IPS DF 4.7 (cell line): ENCODE measurements around the gene IGSF22.

ENCODE experiments used
- DNase-seq: peaks from one replicate; pipeline ENCODE4 v3.0.0-alpha.2; 2013; ENCODE audit warnings: low spot score; ENCODE audit errors: extremely low read depth

Gene IGSF22

GRCh38 chr11:18726040-18726439 is at the start of gene IGSF22:
TSS of gene IGSF22 (minus strand) at chr11:18726188. CDS start at chr11:18724236, 1,952 bp downstream.
- DNase-seq = no peak

DNA sequence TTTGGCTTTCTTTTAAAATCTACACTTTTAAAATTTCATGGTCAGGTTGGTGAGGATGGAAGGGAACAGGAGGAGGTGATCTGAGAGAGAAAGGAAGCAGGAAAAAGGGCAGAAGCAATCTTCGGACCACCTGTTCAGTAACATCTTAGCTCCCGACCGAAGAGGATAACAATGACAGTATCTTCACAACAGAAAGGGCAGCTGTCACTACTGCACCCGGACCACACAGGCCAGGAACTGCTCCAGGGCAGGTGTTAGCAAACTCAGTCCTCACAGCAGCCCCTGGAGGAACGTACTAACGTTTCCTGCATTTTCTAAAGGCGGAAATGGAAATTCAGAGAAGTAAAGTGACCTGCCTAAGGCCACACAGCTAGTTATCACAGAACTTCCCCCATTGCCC is 48.8 kb upstream of the IGSF22 start:
- DNase-seq = no peak

GRCh38 chr11:18773681-18774080 is 47.7 kb upstream of the IGSF22 start:
- DNase-seq = no peak

GRCh38 chr11:18773104-18773503 is 47.1 kb upstream of the IGSF22 start:
- DNase-seq = no peak

DNA sequence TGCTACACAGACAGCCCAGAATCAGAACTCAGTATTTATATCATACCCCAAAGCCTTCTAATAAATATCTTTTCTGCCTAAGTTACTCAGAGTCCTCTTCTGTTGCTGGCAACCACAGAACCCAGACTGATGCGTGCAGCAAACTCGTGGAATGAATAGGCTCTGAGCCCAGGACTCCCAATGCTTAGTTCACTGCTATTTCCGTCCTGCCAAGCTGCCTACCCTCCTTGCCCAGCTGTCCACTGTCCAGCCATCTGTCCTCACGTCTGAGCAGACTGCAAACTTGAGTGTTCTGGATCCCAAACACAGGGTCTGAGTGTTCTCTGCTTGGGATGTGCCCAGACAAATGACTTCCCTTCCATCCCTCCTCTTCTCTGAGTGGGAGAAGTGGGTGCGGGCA is 46.2 kb upstream of the IGSF22 start:
- DNase-seq = no peak

- no peak for DNase-seq
These were observed 45.5 kb upstream of the IGSF22 start for GRCh38 chr11:18771266-18772035.

GRCh38 chr11:18770479-18771125 is 44.6 kb upstream of the IGSF22 start:
- no peak for DNase-seq

GRCh38 chr11:18769802-18770456 is 43.9 kb upstream of the IGSF22 start:
- no peak for DNase-seq

DNA sequence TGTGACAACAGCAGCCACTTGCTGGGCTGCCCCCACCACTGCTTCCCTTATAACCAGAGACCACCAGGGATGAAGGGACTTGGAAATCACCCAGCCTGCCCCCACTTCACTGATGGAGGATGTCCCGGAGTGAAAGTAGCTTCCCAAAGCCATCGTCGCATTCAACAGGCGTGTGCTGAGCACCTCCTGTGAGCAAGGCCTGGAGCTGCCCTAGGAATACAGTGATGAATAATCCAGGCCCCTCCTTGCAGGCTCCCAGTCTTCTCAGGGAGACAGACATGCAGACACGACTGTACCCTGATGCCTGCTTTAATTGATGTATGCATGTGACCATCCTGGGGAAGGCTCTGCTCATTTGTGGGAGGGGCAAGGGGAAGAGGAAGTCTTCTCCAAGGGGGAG is 43.0 kb upstream of the IGSF22 start:
- DNase-seq = no peak

DNA sequence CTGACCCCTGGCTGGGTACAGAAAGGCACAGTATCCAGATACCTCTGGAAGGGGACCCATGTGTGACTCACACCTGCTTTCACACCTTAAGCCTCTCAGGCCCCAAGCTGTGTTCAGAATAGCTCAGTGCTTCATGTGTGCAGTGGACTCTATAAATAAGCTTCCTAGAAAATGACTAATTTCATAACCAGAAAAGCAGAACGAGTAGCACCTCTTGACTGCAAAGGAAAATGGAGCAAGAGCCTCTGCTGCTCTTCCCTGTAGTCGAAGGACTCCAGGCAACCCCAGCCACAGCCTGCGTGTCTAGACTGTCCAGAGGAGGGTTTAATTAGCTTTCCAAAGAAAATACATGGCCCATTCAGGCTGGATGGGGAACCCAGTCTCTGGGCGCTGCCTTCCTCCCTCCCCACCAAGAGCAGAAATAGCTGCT is 42.5 kb upstream of the IGSF22 start:
- DNase-seq = no peak

DNA sequence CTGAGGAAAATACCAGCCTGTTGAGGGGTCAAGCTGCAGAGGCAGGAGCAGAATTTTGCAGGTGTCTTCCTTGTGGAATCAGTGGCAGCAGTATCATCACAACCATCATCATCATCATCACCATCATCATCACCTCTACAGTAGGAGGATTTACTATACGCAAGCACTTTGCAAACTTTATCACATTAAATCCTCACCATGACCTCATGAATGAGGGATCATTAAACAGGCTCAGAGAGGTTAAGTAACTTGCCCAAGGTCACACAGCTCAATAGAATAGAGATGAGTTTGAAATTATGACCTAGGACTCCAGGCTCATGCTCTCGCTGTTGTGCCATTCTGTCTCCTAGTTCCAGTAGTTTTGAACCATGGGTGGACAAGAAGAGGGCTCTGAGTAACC is 40.0 kb upstream of the IGSF22 start:
- DNase-seq = no peak

GRCh38 chr11:18765554-18765953 is 39.6 kb upstream of the IGSF22 start:
- no peak for DNase-seq

- no peak for DNase-seq
These were observed 35.8 kb upstream of the IGSF22 start for GRCh38 chr11:18761741-18762140.

DNA sequence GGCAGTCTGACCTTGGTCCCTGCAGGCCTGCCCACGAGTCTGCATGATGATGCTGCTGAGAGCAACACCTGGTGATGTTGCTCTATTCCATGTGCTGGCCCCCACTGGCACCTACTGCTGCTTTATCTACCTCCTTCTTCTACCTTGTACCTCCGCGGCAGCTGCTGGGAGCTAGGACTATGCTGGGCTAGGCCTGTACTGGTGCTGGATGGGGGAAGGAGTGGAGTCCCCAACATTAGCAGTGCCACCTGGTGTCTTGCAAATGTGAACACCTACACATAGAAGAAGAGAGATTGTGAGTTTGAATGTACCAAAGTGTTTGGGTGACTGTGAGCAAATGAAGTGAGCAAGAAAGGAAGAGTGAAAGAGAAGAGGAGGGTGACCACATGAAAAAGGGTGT is 35.2 kb upstream of the IGSF22 start:
- no peak for DNase-seq

GRCh38 chr11:18757811-18758210 is 31.8 kb upstream of the IGSF22 start:
- no peak for DNase-seq

- DNase-seq = no peak
These were observed 30.9 kb upstream of the IGSF22 start for GRCh38 chr11:18756889-18757288.

GRCh38 chr11:18754308-18754707 is 28.3 kb upstream of the IGSF22 start:
- DNase-seq = no peak

GRCh38 chr11:18752502-18752901 is 26.5 kb upstream of the IGSF22 start:
- DNase-seq = no peak

DNA sequence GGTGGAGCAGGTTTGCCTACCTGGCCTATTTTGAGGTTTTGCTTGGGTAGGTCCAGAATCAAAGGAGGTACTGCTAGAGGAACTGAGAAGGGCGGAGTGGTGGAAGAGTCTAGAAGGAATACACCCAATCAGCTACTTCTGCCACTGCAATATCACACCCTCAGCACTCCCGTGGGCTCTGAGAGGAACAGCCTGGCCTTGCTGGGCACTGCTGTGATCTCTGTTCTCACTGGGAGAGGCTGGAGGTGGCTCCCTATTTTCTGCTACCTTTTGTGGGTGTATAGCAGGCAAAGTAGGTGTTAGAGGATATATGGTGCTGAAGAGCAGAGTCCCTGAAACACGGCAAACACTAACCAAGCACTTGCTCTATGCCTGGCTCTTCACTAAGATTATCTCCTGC is 25.0 kb upstream of the IGSF22 start:
- no peak for DNase-seq

GRCh38 chr11:18749681-18750319 is 23.8 kb upstream of the IGSF22 start:
- no peak for DNase-seq

- no peak for DNase-seq
These were observed 22.9 kb upstream of the IGSF22 start for GRCh38 chr11:18748766-18749365.

DNA sequence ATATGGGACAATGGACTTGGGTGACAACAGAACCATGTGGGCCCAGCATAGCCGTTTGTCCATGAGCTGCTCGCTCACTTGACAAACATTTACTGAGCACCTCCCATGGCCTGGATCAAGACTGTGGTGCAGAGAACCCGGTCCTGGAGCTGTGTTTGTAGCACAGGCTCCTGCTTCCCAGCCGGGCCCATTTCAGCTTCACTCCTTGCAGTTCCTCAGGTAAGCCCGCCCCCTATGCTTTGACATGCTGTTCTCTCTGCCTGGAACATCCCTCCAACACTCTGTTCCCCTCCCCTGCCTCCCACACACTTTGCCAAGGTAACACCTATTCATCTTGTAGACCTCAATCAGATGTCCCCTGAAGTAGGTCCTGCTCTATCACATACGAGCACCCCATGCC is 19.3 kb upstream of the IGSF22 start:
- no peak for DNase-seq
